Activated CD4-positive, alpha-beta T cell treated with anti-CD3 and anti-CD28 coated beads, Interleukin-2, amount 50 U/mL, for 24 hours (primary cell): ENCODE results near the gene NELFB.

ENCODE experiments used
- DNase-seq, 2 donors: peaks; one replicate each; pipeline ENCODE4 v3.0.0-alpha.2; 2020; ENCODE audit warnings: low read depth in 1 of 2, low spot score in 1 of 2

NELFB gene

DNA sequence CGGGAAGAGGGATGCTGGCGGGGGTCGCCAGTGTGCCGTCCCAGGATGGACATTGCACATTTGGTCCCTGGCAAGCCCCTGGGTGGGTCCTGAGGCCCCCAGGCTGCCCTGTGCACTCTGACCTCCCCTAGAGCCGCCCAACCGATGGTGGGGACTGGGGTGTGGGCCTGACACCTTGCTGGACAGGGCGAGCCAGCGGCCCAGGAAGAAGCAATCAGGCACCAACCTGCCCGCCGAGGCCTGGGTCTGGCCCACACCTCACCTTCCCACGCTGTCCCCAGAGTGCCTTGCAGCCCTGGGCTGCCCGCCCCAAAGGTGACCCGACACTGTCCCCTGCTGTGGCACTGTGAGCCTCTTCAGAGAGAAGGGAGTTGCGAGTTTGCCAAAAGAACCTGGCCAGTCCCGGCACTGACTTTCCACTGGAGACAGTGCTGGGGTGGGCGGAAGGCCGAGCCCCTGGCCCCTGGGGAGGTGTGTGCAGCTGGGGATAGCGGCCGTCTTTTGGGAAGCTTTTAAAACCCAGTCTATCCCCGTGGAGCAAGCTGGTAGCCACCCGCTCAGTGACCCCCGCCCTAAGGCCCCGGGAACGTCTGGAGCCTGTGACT lies 58.9 kb downstream of the NELFB start:
- no peak for DNase-seq

DNA sequence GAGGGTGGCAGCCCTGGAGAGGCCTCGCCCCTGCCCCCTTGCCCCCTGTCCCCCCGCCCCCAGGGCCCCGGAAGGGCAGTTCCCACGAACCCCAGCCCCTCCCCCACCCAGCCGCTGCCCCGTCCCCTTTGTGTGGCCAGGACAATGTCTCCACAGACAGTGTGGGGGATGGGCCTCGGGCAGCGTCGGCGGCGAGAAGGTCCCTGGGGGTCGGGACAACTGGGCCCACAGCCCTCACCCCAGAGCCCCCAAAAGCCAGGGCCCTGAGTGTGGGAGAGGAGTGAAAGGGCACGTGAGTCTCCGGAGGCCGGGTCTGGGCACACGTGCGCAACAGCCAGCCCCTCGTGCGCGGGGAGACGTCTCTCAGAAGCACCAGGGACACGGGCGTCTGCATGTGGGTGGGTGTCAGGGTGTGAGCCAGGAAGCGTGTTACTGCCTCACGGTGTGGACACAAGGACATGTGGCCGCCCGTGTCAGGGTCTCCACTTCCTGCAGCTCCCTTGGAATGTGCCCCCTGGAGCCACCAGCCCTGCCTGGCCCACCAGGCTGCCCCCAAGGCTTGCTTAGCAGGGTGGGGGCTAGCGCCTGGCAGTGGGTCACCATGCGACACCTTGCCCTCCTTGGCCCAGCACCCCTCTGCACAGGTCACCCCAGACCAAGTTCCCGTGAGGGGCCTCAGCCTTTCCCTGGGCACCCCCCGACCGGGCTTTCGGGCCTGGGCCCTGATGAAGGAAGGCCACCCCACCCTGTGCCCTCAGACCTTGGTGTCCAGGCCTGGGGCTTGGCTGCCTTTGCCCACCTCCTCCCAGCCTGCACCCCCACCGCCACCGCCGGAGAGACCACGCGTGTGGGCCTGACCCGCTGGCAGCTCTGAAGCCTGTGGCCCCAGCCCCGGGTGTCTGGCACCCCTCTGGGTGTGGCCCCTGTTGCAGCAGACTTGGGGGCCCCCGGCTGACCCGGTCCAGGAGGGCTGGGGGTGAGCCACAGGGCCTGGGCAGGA lies 59.7 kb downstream of the NELFB start:
- no peak for DNase-seq

GRCh38 chr9:137315581-137316011 lies 60.5 kb downstream of the NELFB start:
- no peak for DNase-seq

DNA sequence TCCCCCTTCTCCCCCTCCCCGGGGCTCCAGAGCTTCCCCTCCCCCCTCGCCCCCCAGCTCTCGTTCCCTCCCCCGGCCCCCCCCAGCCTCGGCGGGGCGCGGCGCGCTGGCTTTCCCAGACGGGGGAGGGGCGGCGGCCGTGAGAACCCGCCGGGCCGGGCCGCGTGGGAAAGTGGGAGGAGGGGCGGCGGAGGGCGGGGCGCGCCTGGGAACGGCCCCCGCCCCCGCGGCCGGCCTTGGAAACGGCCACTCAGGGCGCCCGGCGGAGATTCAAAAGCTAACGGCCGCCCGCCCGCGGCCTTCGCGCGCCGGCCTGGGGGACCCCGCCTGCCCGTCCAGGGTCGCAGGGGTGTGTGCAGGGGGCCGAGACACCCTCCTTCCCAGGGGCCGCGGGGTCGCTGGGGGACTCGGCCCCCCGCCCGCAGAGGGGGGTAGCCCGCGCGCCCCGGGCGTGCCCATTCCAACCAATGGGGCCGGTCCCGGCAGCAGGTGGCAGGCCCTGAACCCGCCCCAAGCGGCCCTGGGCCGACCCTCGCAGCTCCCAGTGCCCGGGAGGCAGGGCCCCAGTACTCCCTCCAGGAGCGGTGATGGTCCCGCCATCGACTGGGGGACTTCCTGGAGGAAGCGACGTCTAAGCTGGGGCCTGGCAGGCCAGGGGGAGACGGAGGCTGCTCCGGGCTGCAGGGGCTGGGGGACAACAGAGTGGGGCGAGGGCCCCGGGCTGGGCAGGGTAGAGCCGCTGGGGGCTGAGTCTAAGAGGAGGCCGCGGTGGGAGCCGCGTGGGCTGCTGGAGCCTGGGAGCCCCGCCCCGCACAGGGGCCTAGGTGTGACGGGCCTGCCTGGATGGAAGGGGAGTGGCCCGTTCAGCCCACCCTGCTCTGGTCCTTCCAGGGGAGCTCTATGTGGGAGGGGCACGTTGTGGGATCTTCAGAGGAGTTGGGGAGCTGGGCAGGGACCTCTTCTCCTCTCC lies 61.2 kb downstream of the NELFB start:
- DNase-seq = no peak

- DNase-seq = no peak
These were observed 62.0 kb downstream of the NELFB start for GRCh38 chr9:137317021-137317717.

- no peak for DNase-seq
These were observed 62.8 kb downstream of the NELFB start for GRCh38 chr9:137317718-137318511.

DNA sequence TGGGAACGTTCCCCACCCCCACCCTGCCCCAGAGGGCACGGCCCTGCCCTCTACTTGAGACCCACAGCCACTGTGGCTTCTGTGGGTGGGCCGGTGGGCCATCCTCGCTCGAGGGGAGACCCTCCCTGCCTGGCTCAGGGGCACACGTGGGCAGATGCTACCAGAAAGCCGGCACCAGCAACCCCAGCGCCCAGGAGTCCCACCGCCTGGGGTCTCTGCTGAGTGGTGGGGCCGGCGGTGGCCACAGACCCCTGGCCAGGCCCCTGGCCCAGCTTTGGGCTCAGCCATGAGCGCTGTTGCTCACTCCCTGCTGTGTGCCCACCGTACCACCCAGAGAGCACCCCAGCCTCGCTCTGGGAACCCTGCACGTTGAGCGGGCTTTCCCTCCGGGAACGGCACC lies 63.5 kb downstream of the NELFB start:
- DNase-seq = no peak

DNA sequence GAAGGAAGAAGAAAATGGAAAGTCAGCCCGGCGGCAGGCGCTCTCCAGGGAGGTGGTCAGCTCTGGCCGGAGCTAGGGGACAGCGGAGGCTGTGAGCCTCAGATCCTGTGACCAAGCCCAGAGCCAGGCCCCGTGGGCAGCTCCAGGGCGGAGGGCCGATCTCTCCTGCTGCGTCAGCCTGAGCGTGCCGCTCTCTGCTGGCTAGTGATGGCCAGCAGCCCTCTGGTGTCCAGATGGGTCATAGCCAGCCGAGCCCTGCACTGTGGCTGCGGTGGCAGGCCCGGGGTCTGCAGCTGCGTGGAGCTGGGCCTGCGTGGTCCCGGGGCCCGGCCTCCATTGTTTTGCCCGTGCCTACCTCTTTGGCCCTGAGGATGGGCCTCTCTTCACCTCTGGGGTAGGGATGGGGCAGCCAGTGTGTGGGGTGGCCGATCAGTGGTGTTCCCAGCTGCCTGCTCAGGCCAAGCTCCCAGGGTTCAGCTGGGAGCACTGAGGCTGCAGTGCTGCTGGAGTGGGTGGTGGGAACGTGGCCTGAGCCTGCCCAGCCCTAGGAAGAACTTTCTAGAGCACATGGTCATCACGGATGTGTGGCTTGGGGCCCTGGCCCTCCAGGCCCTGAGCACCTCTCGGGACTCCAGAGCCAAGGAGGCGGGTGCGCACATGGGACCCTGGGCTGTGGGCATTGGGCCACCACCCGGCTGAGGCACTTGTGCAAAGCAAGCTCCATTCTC lies 64.0 kb downstream of the NELFB start:
- DNase-seq = no peak

GRCh38 chr9:137319739-137320551 lies 64.8 kb downstream of the NELFB start:
- DNase-seq = no peak

- DNase-seq = no peak
These were observed 65.6 kb downstream of the NELFB start for GRCh38 chr9:137320555-137321384.

DNA sequence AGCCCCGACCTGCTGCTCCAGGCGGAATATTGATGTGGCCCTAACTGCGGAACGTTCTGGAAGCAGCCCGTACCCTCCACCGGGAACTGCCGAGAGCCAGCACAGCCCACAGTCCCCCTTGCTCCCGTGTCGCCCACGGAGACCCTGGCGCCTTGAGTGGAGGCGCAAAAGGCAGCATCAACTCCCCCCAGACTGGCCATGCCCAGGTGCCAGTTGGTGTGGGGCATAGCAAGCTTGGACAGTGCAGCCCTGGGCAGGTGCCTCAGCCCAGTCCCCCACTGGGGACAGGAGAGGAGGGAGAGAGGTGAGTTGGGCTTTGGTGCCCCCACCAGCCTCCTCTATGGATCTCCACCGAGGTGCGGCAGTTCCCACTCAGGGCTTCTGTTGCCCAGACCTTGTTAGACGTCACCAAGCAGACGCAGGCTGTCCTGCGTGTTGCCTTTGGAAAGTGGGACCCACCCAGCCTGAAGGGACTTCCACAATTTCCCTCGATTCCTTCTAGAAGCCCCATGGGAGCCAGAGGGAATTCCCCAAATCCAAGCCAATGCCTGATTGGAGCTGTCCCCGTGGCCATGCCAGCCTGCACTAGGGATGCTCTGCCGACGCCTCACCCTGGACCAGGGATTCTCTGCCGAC lies 66.7 kb downstream of the NELFB start:
- no peak for DNase-seq
